ENCODE results near the gene RAB15. TPM values are rescaled to one million over a fixed set of nuclear protein-coding genes. Genes with fewer than 3 reads are reported as not detected.

The RAB15 gene
- total and polyA plus RNA-seq, 9 of the 15 experiments (the other 6 are each of a cell fraction or from before 2014, with no cell fraction given), result 0.09 to 0.30 (median 0.16) TPM; not detected in 2

GRCh38 chr14:64998455-64998931, 26.4 kb upstream of the RAB15 start (continued):
- TF ChIP-seq ATF3 (IDR thresholded peaks at IDR 0.05), result 0 out of 2 replicates have a peak, but pooled peaks have one; percentile 16
- TF ChIP-seq ATF3 (CRISPR knock-in tag; conservative IDR thresholded peaks at IDR 0.05), result no peak
- no peak for TF ChIP-seq POLR2H (tag; IDR thresholded peaks at IDR 0.05; ENCODE audit: low read depth)
- no peak for TF ChIP-seq TFAM (CRISPR knock-in tag; conservative IDR thresholded peaks at IDR 0.05)
- no peak for TF ChIP-seq ZNF695 (CRISPR knock-in tag; IDR thresholded peaks at IDR 0.05)
- no peak for TF ChIP-seq HNRNPK (IDR thresholded peaks at IDR 0.05; ENCODE audit: low read depth, low read length, poor library complexity, severe bottlenecking)
- no peak for TF ChIP-seq XRCC5 (IDR thresholded peaks at IDR 0.05; ENCODE audit: low read depth, low read length)
- TF ChIP-seq PATZ1 (CRISPR knock-in tag; IDR thresholded peaks at IDR 0.05; ENCODE audit: borderline replicate concordance), result no peak
- peak; percentile 78 for TF ChIP-seq ZNF41 (CRISPR knock-in tag; conservative IDR thresholded peaks at IDR 0.05)
- no peak for TF ChIP-seq PHF21A (IDR thresholded peaks at IDR 0.05; ENCODE audit: borderline replicate concordance, low read depth)
- no peak for TF ChIP-seq HMGXB4 (CRISPR knock-in tag; IDR thresholded peaks at IDR 0.05)
- peak in 1 of 2 experiments; percentile 80; a peak in 2 of 4 replicates for TF ChIP-seq TEAD1 (CRISPR knock-in tag; IDR thresholded peaks at IDR 0.05)
- TF ChIP-seq E2F3 (CRISPR knock-in tag; IDR thresholded peaks at IDR 0.05), result no peak
- TF ChIP-seq KDM5B (IDR thresholded peaks at IDR 0.05; ENCODE audit: insufficient replicate concordance, low read depth, low read length), result no peak
- no peak for TF ChIP-seq MITF (IDR thresholded peaks at IDR 0.05)
- TF ChIP-seq ESRRB (CRISPR knock-in tag; IDR thresholded peaks at IDR 0.05; ENCODE audit: borderline replicate concordance), result no peak
- no peak for TF ChIP-seq TFAP4 (CRISPR knock-in tag; IDR thresholded peaks at IDR 0.05; ENCODE audit: borderline replicate concordance)
- TF ChIP-seq ZNF740 (CRISPR knock-in tag; IDR thresholded peaks at IDR 0.05), result no peak
- 0 out of 4 replicates have a peak, but pooled peaks of 1 of the 2 experiments have one; percentile 32 for TF ChIP-seq ZNF740 (tag; IDR thresholded peaks at IDR 0.05)
